HCT116 (cell line): ENCODE data around the gene HGF. TPM values are rescaled to one million over a fixed set of nuclear protein-coding genes. Genes with fewer than 3 reads are reported as not detected.
A peak's percentile ranks its signal among the peaks of the same experiment; 100 is the strongest.

Experiments used
- ATAC-seq: fragments of 200-7000 bp; cut with Tn5 transposase; 2 replicates; pipeline ENCODE4 v1.9.1; 2020; ENCODE audit warnings: mild to moderate bottlenecking, moderate library complexity
- BruUV-seq: library from RNA; stranded (reverse); fragments of 400-500 nt; replicated peaks from 2 replicates; lab custom pipeline; 2021; lab: Mats Ljungman, UMichigan
- CTCF ChIA-PET: fragments of 300-600 bp; sonication (Branson Sonifier 250); formaldehyde crosslinking; loops from one replicate; lab custom pipeline; 2021; ENCODE audit warnings: antibody characterized with exemption; lab: Charles Lee
- POLR2A ChIA-PET: fragments of 300-600, 350-600 bp; sonication (Branson Sonifier 250); formaldehyde crosslinking; loops from one replicate; lab custom pipeline; 2021; ENCODE audit warnings: antibody characterized with exemption; lab: Charles Lee
- RAD21 ChIA-PET, 2 experiments: fragments of 300-600 bp; sonication (Branson Sonifier 250); formaldehyde crosslinking; loops; one replicate each; lab custom pipeline; 2023; ENCODE audit warnings: low total read pairs in 2 of 2; ENCODE audit not compliant: uncharacterized antibody in 2 of 2, unreplicated experiment in 2 of 2, low non-redundant PET in 1 of 2; lab: Charles Lee
- DNase-seq: peaks from one replicate; pipeline ENCODE4 v3.0.0-alpha.2; 2010; ENCODE audit warnings: low read depth, low spot score
- H2AFZ ChIP-seq: fragments of 200-600 bp; shearing (Covaris generic), sonication (generic); 2 replicates; pipeline ENCODE4 v1.6.1; 2017; ENCODE audit warnings: low read depth, mixed run types, mixed read lengths, antibody characterized with exemption, low read length; ENCODE audit not compliant: poor library complexity, severe bottlenecking
- H3K27ac ChIP-seq: 2 replicates; pipeline ENCODE4 v1.5.1; 2012; ENCODE audit warnings: low read depth, low read length
- H3K27me3 ChIP-seq: fragments of 200-600 bp; sonication (generic); 2 replicates; pipeline ENCODE4 v1.6.1; 2016; ENCODE audit warnings: mixed run types, low read length, mixed read lengths; ENCODE audit not compliant: insufficient read depth
- H3K36me3 ChIP-seq, 2 experiments: fragments of 200-500 bp in 1 of 2; fragments of 200-600 bp in 1 of 2; sonication (Bioruptor generic) in 1 of 2; sonication (generic) in 1 of 2; 2 replicates each; pipeline versions ENCODE4 v1.5.1 to v1.6.1; 2014 to 2016; ENCODE audit warnings: low read length in 2 of 2, inconsistent platforms in 1 of 2, mixed read lengths in 1 of 2, mixed run types in 1 of 2; ENCODE audit not compliant: insufficient read depth in 2 of 2, control insufficient read depth in 1 of 2
- H3K4me1 ChIP-seq, 2 experiments: fragments of 200-600 bp in 1 of 2; sonication (generic) in 1 of 2; 2 replicates each; pipeline versions ENCODE4 v1.5.1 to v1.6.1; 2012 to 2017; ENCODE audit warnings: low read length in 2 of 2, inconsistent platforms in 1 of 2, mild to moderate bottlenecking in 1 of 2, mixed read lengths in 1 of 2, mixed run types in 1 of 2, moderate library complexity in 1 of 2; ENCODE audit not compliant: insufficient read depth in 2 of 2, control insufficient read depth in 1 of 2
- H3K4me2 ChIP-seq: fragments of 200-600 bp; sonication (generic); 2 replicates; pipeline ENCODE4 v1.6.1; 2017; ENCODE audit warnings: mixed run types, low read length, mixed read lengths
- H3K4me3 ChIP-seq, 2 experiments: fragments of 200-600 bp in 1 of 2; sonication (generic) in 1 of 2; replicated peaks in 1 of 2; 2 replicates each; pipeline ENCODE4 v1.5.1; 2011 to 2016; ENCODE audit warnings: low read length in 2 of 2, control low read depth in 1 of 2, low read depth in 1 of 2, mild to moderate bottlenecking in 1 of 2, mixed read lengths in 1 of 2, mixed run types in 1 of 2
- H3K79me2 ChIP-seq: fragments of 200-600 bp; sonication (generic); 2 replicates; pipeline ENCODE4 v1.6.1; 2017; ENCODE audit warnings: mild to moderate bottlenecking, mixed run types, low read length, moderate library complexity, mixed read lengths; ENCODE audit not compliant: insufficient read depth
- H3K9ac ChIP-seq: fragments of 200-600 bp; sonication (generic); 2 replicates; pipeline ENCODE4 v1.6.1; 2016; ENCODE audit warnings: low read length, mixed read lengths
- H3K9me2 ChIP-seq: fragments of 200-600 bp; sonication (generic), shearing (Covaris generic); 2 replicates; pipeline ENCODE4 v1.6.1; 2017; ENCODE audit warnings: mixed run types, mild to moderate bottlenecking, moderate library complexity; ENCODE audit not compliant: insufficient read depth
- H3K9me3 ChIP-seq, 2 experiments: fragments of 200-500 bp in 1 of 2; fragments of 200-600 bp in 1 of 2; sonication (Bioruptor generic) in 1 of 2; sonication (generic) in 1 of 2; 2 replicates each; pipeline ENCODE4 v1.6.1; 2014 to 2017; ENCODE audit warnings: low read length in 2 of 2, mixed read lengths in 2 of 2, inconsistent platforms in 1 of 2, low read depth in 1 of 2, mild to moderate bottlenecking in 1 of 2, mixed run types in 1 of 2, moderate library complexity in 1 of 2; ENCODE audit not compliant: control insufficient read depth in 1 of 2, insufficient read depth in 1 of 2
- H4K20me1 ChIP-seq: fragments of 200-600 bp; sonication (generic), shearing (Covaris generic); 2 replicates; pipeline ENCODE4 v1.6.1; 2017; ENCODE audit warnings: mixed run types, mild to moderate bottlenecking, moderate library complexity; ENCODE audit not compliant: insufficient read depth
- ATF3 ChIP-seq: IDR thresholded peaks from 2 replicates; pipeline ENCODE4 v1.6.1; 2012
- CBX3 ChIP-seq: IDR thresholded peaks from 2 replicates; pipeline ENCODE4 v1.6.1; 2012; ENCODE audit warnings: low read depth
- EGR1 ChIP-seq: IDR thresholded peaks from 2 replicates; pipeline ENCODE4 v1.6.1; 2012; ENCODE audit warnings: low read depth
- EZH2 ChIP-seq: fragments of 200-600 bp; sonication (generic); IDR thresholded peaks from 2 replicates; pipeline ENCODE4 v1.6.1; 2017; ENCODE audit warnings: antibody characterized with exemption, mixed run types
- EZH2phosphoT487 ChIP-seq: fragments of 200-600 bp; IDR thresholded peaks from 2 replicates; pipeline ENCODE4 v1.6.1; 2018; ENCODE audit warnings: antibody characterized with exemption, borderline replicate concordance
- FOSL1 ChIP-seq: IDR thresholded peaks from 2 replicates; pipeline ENCODE4 v1.6.1; 2012; ENCODE audit warnings: low read depth
- MAX ChIP-seq: IDR thresholded peaks from 2 replicates; pipeline ENCODE4 v1.6.1; 2012
- POLR2AphosphoS5 ChIP-seq: IDR thresholded peaks from 2 replicates; pipeline ENCODE4 v1.6.1; 2011; ENCODE audit warnings: mild to moderate bottlenecking, low read depth, low read length, moderate library complexity
- REST ChIP-seq: IDR thresholded peaks from 2 replicates; pipeline ENCODE4 v1.6.1; 2012; ENCODE audit warnings: low read depth
- SIN3A ChIP-seq: IDR thresholded peaks from 2 replicates; pipeline ENCODE4 v1.6.1; 2012; ENCODE audit warnings: low read depth
- SP1 ChIP-seq: IDR thresholded peaks from 2 replicates; pipeline ENCODE4 v1.6.1; 2012; ENCODE audit warnings: low read depth
- SRF ChIP-seq: IDR thresholded peaks from 2 replicates; pipeline ENCODE4 v1.6.1; 2012; ENCODE audit warnings: low read depth
- YY1 ChIP-seq: IDR thresholded peaks from 2 replicates; pipeline ENCODE4 v1.6.1; 2011; ENCODE audit warnings: low read length, low read depth, moderate library complexity, mild to moderate bottlenecking; ENCODE audit not compliant: insufficient replicate concordance; ENCODE audit errors: extremely low read depth
- intact Hi-C: fragments of 100-400 bp; cut with micrococcal nuclease; formaldehyde crosslinking; loops from 2 replicates; pipeline ENCODE4 v1.10.0; 2022
- total RNA-seq: library from RNA; stranded (reverse); gene quantifications from one replicate; pipeline ENCODE4 v1.2.1, GENCODE V29; 2021; ENCODE audit not compliant: unreplicated experiment

HGF gene
- total RNA-seq, 1 experiment from 2014 or later: 0.15 TPM

GRCh38 chr7:81684033-81684432 lies 85.8 kb downstream of the HGF start:
- H3K79me2 ChIP-seq: no peaks in the 10 kb centered on the region
- intact Hi-C loops: no loop called here
- ChIA-PET POLR2A (interaction anchor here (0.5 kb wide), 1 partner anchor 333 kb away, joined by 3 read pairs; no protein-coding TSS in a partner anchor), RAD21 (no interaction called here), CTCF (no interaction called here)
- no peak overlapping the region for H3K4me3 ChIP-seq
- H4K20me1 ChIP-seq: no peaks in the 10 kb centered on the region
- H2AFZ ChIP-seq: peak overlapping the region; percentile 1
- H3K4me1 ChIP-seq: peaks cover 6 to 17% of the 10 kb centered on the region in 2 experiments; a peak in 3 of 4 replicates
- DNase-seq: no peak
- H3K27ac ChIP-seq: no peak overlapping the region
- H3K9me3 ChIP-seq: no peaks in the 10 kb centered on the region
- no TSS peak for BruUV-seq
- TF ChIP-seq POLR2AphosphoS5: no peak
- no peak for TF ChIP-seq EGR1
- no peak for TF ChIP-seq REST
- no peak for TF ChIP-seq SRF
- no peak for TF ChIP-seq FOSL1
- TF ChIP-seq YY1: no peak
- TF ChIP-seq EZH2: no peak
- no peak for TF ChIP-seq CBX3
- TF ChIP-seq ATF3: no peak
- no peak for TF ChIP-seq EZH2phosphoT487
- TF ChIP-seq MAX: no peak
- no peak for TF ChIP-seq SP1
- no peak for TF ChIP-seq SIN3A
- peak overlapping the region; percentile 58; the same call in 1 of the 2 replicates for H3K4me2 ChIP-seq
- no peak overlapping the region for H3K9ac ChIP-seq
- ATAC-seq: no peak
- no peaks in the 10 kb centered on the region for H3K27me3 ChIP-seq
- no peaks in the 10 kb centered on the region for H3K36me3 ChIP-seq
- H3K9me2 ChIP-seq: no peaks in the 10 kb centered on the region
